Osteoblast (primary cell): ENCODE results near the gene OOSP1. TPM values are rescaled to one million over a fixed set of nuclear protein-coding genes. Genes with fewer than 3 reads are reported as not detected.
"Not testable (repeated sequence)": the region's sequence is repeated elsewhere in the genome, so short reads cannot be mapped to it uniquely, and the experiment has no call there.

Source experiments
- DNase-seq: peaks from one replicate; pipeline ENCODE4 v3.0.0; 2011; ENCODE audit warnings: low spot score, mixed read lengths; ENCODE audit not compliant: insufficient read length; ENCODE audit errors: missing footprints
- H2AFZ ChIP-seq: 2 replicates; pipeline ENCODE4 v1.6.0; 2011; ENCODE audit warnings: mild to moderate bottlenecking, low read length
- H3K27ac ChIP-seq: 2 replicates; pipeline ENCODE4 v1.5.1; 2011; ENCODE audit warnings: mild to moderate bottlenecking, low read depth, low read length, moderate library complexity
- H3K27me3 ChIP-seq: 2 replicates; pipeline ENCODE4 v1.6.0; 2012; ENCODE audit warnings: mild to moderate bottlenecking, control low read depth, inconsistent platforms, low read length, moderate library complexity; ENCODE audit not compliant: insufficient read depth
- H3K36me3 ChIP-seq: 2 replicates; pipeline ENCODE4 v1.5.1; 2011; ENCODE audit warnings: mild to moderate bottlenecking, low read length, control low read depth, moderate library complexity; ENCODE audit not compliant: insufficient read depth
- H3K4me1 ChIP-seq: 2 replicates; pipeline ENCODE4 v1.5.1; 2011; ENCODE audit warnings: mild to moderate bottlenecking, low read length, control low read depth, moderate library complexity; ENCODE audit not compliant: insufficient read depth
- H3K4me2 ChIP-seq: 2 replicates; pipeline ENCODE4 v1.6.0; 2011; ENCODE audit warnings: mild to moderate bottlenecking, low read length; ENCODE audit not compliant: insufficient read depth
- H3K4me3 ChIP-seq: fragments of 200-600 bp; sonication (generic); 3 replicates; pipeline ENCODE4 v1.5.1; 2012; ENCODE audit warnings: mild to moderate bottlenecking, low read length, inconsistent platforms; ENCODE audit not compliant: insufficient read depth
- H3K79me2 ChIP-seq: 2 replicates; pipeline ENCODE4 v1.6.0; 2012; ENCODE audit warnings: mild to moderate bottlenecking, low read length, control low read depth, inconsistent platforms; ENCODE audit not compliant: insufficient read depth
- H3K9me3 ChIP-seq: 2 replicates; pipeline ENCODE4 v1.5.1; 2011; ENCODE audit warnings: low read depth, low read length, control low read depth
- H4K20me1 ChIP-seq: 2 replicates; pipeline ENCODE4 v1.6.0; 2012; ENCODE audit warnings: mild to moderate bottlenecking, low read length, control low read depth; ENCODE audit not compliant: insufficient read depth
- total RNA-seq: library from RNA; depleted of rRNA; stranded (reverse); fragments of >200 nt; gene quantifications from 2 replicates; pipeline ENCODE4 v1.2.3, GENCODE V29; 2012
- TF ChIP-seq, protein P1 (sequence below): IDR thresholded peaks from 2 replicates; pipeline ENCODE4 v1.5.1; 2011; ENCODE audit warnings: mild to moderate bottlenecking, low read depth, low read length, moderate library complexity; ENCODE audit errors: extremely low read depth

The OOSP1 gene
- total RNA-seq, 1 donor, result not detected

DNA sequence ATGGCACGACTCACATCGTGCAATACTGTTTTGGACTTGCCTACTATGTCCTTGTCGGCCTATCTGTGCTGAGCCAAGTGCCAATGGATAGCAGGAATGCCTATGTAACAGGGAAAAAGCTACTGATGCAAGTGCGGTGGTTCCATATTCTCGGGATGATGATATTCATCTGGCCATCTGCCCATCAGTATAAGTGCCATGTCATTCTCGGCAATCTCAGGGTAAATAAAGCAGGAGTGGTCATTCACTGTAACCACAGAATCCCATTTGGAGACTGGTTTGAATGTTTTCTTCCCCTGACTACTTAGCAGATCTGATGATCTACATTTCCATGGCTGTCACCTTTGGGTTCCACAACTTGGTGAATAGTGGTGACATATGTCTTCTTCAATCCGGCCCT is 39.6 kb upstream of the OOSP1 start:
- Histone ChIP-seq H3K27me3 (no peaks in the 10 kb centered on the region), H3K4me1 (no peaks in the 10 kb centered on the region), H3K79me2 (no peaks in the 10 kb centered on the region), H3K4me2 (no peak overlapping the region), H2AFZ (no peak overlapping the region), H4K20me1 (no peaks in the 10 kb centered on the region), H3K27ac (no peak overlapping the region), H3K4me3 (no peak overlapping the region), H3K36me3 (no peaks in the 10 kb centered on the region), H3K9me3 (no peaks in the 10 kb centered on the region)
- TF ChIP-seq, protein P1, sequence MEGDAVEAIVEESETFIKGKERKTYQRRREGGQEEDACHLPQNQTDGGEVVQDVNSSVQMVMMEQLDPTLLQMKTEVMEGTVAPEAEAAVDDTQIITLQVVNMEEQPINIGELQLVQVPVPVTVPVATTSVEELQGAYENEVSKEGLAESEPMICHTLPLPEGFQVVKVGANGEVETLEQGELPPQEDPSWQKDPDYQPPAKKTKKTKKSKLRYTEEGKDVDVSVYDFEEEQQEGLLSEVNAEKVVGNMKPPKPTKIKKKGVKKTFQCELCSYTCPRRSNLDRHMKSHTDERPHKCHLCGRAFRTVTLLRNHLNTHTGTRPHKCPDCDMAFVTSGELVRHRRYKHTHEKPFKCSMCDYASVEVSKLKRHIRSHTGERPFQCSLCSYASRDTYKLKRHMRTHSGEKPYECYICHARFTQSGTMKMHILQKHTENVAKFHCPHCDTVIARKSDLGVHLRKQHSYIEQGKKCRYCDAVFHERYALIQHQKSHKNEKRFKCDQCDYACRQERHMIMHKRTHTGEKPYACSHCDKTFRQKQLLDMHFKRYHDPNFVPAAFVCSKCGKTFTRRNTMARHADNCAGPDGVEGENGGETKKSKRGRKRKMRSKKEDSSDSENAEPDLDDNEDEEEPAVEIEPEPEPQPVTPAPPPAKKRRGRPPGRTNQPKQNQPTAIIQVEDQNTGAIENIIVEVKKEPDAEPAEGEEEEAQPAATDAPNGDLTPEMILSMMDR, result no peak
- no peak for DNase-seq

DNA sequence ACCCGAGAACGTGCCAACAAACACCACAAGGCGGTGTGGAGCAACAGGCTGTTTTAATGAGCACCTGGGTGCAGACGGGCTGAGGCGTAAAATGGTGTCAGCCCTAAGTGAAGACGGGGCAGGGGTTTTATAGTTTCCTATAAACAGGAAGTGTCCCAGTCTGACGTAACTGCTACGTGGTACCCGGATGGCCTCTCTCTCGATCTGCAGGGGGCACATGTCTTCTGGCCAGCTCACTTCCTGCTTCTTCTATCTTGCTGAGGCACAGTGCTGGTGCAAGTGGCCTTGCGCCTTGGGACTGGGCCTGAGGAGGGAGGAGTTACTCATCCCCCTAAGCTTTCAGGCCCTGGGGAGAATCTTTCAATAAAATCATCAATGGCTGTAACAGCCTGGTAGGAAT is 38.7 kb upstream of the OOSP1 start:
- H3K4me3 ChIP-seq, result no peak overlapping the region
- DNase-seq, result no peak
- no peaks in the 10 kb centered on the region for H4K20me1 ChIP-seq
- no peak overlapping the region for H3K4me2 ChIP-seq
- H3K4me1 ChIP-seq, result no peaks in the 10 kb centered on the region
- no peaks in the 10 kb centered on the region for H3K79me2 ChIP-seq
- H3K27ac ChIP-seq, result no peak overlapping the region
- H3K36me3 ChIP-seq, result no peaks in the 10 kb centered on the region
- no peaks in the 10 kb centered on the region for H3K27me3 ChIP-seq
- H3K9me3 ChIP-seq, result no peaks in the 10 kb centered on the region
- no peak overlapping the region for H2AFZ ChIP-seq
- TF ChIP-seq, protein P1, result no peak

DNA sequence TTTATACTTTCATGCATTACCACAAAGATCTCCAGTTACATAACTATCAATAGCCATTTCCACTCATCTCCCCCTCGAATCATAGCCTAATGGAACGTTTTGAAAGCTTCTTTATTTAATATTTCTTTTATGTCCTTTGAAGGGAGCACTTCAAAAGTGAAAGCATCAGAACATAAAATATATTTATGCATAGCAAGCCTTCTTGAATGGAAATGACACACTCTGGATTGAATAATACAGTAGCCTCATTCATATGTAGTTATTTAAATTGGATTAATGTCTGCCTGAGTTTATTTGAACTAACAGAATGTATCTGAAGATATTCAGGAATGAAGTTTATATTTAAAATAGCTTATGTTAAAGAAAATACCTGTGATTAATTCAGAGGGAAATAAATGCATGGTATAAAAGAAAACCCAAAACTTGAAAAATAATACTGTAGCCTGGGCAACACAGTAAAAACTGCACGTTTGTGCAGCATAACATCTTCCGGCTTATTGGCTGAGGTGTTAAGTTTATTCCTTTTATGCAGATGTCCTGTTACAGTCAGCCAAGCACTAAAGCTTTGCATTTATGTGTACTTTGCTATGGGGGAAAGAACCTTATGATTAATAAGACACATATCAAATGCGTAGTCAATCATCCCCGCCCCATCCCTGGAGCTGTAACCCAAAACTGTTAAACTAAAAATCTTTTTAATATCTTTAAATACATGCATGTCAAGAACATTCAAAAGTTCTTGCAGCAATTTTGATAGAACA is 37.7 kb upstream of the OOSP1 start:
- Histone ChIP-seq H3K9me3 (no peaks in the 10 kb centered on the region), H3K79me2 (no peaks in the 10 kb centered on the region), H2AFZ (no peak overlapping the region), H3K4me3 (no peak overlapping the region), H3K27ac (no peak overlapping the region), H3K27me3 (no peaks in the 10 kb centered on the region), H3K36me3 (no peaks in the 10 kb centered on the region), H3K4me1 (no peaks in the 10 kb centered on the region), H3K4me2 (no peak overlapping the region), H4K20me1 (no peaks in the 10 kb centered on the region)
- no peak for DNase-seq
- TF ChIP-seq, protein P1, result no peak

DNA sequence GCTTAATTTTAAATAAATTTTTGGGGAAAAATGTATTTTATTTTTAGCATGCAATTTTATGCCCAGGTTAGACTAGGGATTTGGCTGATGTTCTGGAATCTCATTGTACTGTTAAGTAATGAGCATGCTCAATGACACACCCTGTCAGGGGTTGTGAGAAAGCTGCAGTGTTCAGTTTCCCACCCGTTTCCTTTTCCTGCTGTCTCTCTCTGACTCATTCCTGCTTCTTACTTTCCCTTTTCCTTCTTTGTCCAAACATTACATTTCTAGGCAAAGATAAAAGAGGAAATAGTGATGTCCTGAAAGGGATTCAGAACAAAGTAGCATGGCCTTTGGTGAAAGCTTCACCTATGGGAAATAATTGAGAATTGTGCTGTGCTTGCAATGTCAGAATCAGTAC is 36.9 kb upstream of the OOSP1 start:
- Histone ChIP-seq H3K27ac (no peak overlapping the region), H2AFZ (no peak overlapping the region), H3K4me3 (no peak overlapping the region), H3K36me3 (no peaks in the 10 kb centered on the region), H3K27me3 (no peaks in the 10 kb centered on the region), H3K79me2 (no peaks in the 10 kb centered on the region), H4K20me1 (no peaks in the 10 kb centered on the region), H3K4me1 (no peaks in the 10 kb centered on the region), H3K4me2 (no peak overlapping the region), H3K9me3 (no peaks in the 10 kb centered on the region)
- no peak for DNase-seq
- TF ChIP-seq, protein P1, result no peak

DNA sequence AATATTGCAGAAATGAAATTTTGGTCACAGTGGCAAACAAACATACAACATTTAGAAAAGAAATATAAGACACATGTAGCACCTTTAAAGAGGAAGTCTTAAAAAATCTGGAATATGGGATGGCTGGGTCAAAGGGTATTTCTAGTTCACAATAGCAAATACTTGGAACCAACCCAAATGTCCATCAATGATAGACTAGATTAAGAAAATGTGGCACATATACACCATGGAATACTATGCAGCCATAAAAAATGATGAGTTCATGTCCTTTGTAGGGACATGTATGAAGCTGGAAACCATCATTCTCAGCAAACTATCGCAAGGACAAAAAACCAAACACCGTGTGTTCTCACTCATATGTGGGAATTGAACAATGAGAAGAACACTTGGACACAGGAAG is 34.7 kb upstream of the OOSP1 start:
- H2AFZ ChIP-seq, DNase-seq, H3K4me1 ChIP-seq, H3K79me2 ChIP-seq, H3K4me2 ChIP-seq, H4K20me1 ChIP-seq, H3K27me3 ChIP-seq, H3K27ac ChIP-seq, H3K9me3 ChIP-seq, H3K36me3 ChIP-seq, H3K4me3 ChIP-seq: not testable (repeated sequence)
